Bronchial epithelial cell (primary cell): ENCODE data around the gene AOX1. TPM values are rescaled to one million over a fixed set of nuclear protein-coding genes. Genes with fewer than 3 reads are reported as not detected.
A peak's percentile ranks its signal among the peaks of the same experiment; 100 is the strongest.

Experiments used
- DNase-seq: peaks from one replicate; pipeline ENCODE4 v3.0.0-alpha.2; 2010; ENCODE audit warnings: low read depth
- FAIRE-seq: peaks from 2 replicates; lab custom pipeline; 2011; peaks lifted over from hg19 to GRCh38; lab: Jason Lieb, UNC
- H3K27me3 ChIP-seq: 2 replicates; pipeline ENCODE4 v1.5.1; 2011; ENCODE audit warnings: low read length; ENCODE audit not compliant: control insufficient read depth, insufficient read depth
- H3K36me3 ChIP-seq: 2 replicates; pipeline ENCODE4 v1.5.1; 2011; ENCODE audit warnings: low read length; ENCODE audit not compliant: control insufficient read depth, insufficient read depth
- H3K4me3 ChIP-seq: 2 replicates; pipeline ENCODE4 v1.5.1; 2011; ENCODE audit warnings: mild to moderate bottlenecking, low read depth, low read length, control low read depth
- total RNA-seq: library from RNA; depleted of rRNA; stranded (reverse); fragments of >200 nt; gene quantifications from 2 replicates; pipeline ENCODE4 v1.2.1, GENCODE V29; 2014
- TF ChIP-seq, protein P1 (sequence below): IDR thresholded peaks from 2 replicates; pipeline ENCODE4 v1.5.1; 2011; ENCODE audit warnings: mild to moderate bottlenecking, moderate library complexity, low read length, control low read depth, inconsistent platforms; ENCODE audit not compliant: insufficient read depth, severe bottlenecking

AOX1 gene
- total RNA-seq, 1 donor from 2014 or later: 8.4 TPM

DNA sequence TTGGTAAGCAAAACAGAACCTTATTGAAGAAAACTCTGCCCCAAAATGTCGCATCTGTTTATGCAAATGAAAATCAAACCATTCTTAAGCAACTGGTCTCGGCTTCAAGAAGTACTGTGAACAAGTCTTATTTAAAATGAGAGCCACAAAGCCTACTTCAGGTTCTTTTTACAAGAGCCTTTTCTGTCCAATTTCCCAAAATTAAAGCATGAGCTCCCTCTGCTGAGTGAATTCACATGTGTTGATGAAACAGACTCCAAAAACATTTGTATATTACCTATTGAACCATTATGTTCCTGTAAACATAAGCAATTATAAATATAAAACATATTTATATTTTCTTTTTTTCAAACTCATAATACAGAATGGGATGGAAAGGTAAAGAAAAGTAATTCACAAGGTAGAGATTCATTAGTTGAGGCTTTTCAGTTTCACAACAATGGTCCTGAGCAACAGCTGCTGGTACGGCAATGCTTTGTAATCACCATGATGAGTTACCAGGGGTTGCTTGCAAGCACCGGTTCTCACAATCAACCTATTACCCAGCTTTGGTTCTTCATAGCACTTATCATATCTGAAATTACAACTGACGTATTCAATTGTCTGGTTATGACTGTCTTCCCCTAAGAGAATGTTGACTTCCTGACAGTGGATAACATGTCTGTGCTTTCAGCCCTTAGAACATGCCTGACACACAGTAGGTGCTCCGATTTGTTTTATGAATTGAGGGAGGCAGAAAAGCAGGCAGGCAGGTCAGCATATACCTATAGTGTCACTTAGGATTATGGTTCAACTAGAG lies 117.5 kb downstream of the AOX1 start:
- TF ChIP-seq, protein P1, sequence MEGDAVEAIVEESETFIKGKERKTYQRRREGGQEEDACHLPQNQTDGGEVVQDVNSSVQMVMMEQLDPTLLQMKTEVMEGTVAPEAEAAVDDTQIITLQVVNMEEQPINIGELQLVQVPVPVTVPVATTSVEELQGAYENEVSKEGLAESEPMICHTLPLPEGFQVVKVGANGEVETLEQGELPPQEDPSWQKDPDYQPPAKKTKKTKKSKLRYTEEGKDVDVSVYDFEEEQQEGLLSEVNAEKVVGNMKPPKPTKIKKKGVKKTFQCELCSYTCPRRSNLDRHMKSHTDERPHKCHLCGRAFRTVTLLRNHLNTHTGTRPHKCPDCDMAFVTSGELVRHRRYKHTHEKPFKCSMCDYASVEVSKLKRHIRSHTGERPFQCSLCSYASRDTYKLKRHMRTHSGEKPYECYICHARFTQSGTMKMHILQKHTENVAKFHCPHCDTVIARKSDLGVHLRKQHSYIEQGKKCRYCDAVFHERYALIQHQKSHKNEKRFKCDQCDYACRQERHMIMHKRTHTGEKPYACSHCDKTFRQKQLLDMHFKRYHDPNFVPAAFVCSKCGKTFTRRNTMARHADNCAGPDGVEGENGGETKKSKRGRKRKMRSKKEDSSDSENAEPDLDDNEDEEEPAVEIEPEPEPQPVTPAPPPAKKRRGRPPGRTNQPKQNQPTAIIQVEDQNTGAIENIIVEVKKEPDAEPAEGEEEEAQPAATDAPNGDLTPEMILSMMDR: peak; percentile 38
- no peak for FAIRE-seq

DNA sequence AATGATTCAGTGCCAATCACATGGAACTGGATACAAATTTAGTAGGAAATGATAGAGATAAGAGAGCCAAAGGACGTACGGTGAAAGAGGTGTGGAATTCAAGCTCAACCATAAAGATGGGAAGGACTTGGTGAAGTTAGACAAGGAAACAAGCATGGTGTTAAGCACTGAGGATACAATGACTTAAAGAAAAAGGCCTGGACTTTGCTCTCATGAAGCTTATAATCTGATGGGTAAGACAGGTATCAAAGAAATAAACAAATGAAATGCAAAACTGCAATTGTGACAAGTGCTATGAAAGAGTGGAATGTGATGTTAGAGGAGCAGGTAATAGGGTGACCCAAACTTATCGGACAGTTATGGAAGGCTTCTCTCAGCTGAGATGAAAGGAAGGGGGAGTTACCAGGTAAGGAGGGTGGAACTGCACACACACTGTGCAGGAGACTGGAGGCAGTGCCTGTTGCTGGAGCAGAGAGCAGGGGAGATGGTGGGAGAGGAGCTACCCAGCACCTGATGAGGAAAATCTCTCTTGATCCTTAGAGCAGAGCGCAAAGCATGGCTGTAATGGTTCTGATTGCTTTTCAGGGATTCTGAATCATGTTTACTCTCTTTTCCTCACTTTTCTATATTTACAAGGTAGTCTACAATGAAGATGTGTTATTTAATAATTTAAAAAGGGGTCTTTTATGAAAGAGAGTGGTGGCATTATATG lies 118.3 kb downstream of the AOX1 start:
- DNase-seq (no peak), FAIRE-seq (no peak)
- H3K4me3 ChIP-seq: no peak overlapping the region
- no peaks in the 10 kb centered on the region for H3K27me3 ChIP-seq
- no peaks in the 10 kb centered on the region for H3K36me3 ChIP-seq
- TF ChIP-seq, protein P1: no peak

More for the DNA sequence above, 117.5 kb downstream of the AOX1 start:
- no peaks in the 10 kb centered on the region for H3K27me3 ChIP-seq
- H3K36me3 ChIP-seq: no peaks in the 10 kb centered on the region
- DNase-seq: peak; percentile 79
- H3K4me3 ChIP-seq: no peak overlapping the region

DNA sequence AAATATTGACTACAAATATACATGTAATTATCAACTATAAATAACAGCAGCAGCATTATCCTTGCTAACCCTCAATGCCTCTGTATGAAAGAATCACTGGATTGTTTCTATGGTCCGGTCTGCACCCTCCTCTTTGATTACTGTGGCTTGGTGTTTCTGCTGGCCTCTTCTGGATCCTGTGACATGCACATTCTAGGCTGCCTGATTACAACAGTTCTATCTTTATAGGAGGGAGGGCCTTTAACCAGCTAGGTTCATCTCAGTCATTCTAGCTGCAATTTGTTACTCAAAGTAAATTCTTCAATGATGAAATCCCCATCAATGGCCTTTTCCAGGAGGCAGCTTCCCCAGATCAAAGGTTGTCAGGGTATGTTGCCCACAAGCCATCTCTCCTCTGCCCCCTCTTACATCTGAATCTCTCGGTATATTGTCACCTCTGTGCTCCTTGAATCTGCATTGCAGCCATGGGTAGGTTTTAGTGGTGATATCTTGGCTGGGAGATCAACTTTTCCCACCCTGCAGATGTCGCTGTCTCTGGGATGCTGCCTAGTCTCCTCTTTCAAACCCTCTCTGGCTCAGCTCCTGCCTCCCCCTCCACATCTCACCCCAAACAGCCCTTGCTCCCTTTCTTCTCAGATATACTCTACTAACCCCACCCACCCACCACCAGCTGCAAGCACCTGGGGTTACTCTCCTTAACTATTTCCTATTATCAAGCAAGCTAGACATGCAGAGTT lies 119.7 kb downstream of the AOX1 start:
- DNase-seq (no peak), FAIRE-seq (no peak)
- no peaks in the 10 kb centered on the region for H3K27me3 ChIP-seq
- TF ChIP-seq, protein P1: peak; percentile 37
- no peaks in the 10 kb centered on the region for H3K36me3 ChIP-seq
- no peak overlapping the region for H3K4me3 ChIP-seq

DNA sequence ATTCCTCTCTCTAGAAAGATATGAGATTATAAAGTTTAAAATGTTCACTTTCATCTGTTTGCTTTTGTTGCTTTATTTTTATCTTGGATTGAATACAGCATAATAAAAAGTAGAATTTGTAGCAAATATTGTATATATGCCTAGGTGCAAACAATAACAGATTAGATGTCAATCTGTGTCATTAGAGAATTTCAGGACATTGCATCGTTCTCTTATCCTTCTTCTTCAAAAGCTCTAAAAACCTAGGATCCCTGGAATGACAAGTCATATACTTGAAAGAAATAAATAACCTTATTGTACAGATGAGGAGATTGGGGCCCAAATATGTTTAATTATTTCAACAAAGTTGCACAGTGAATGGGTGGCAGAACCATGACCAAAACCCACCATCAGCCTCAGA lies 123.1 kb downstream of the AOX1 start:
- Histone ChIP-seq H3K4me3 (no peak overlapping the region), H3K27me3 (no peaks in the 10 kb centered on the region), H3K36me3 (no peaks in the 10 kb centered on the region)
- TF ChIP-seq, protein P1: no peak
- no peak for FAIRE-seq
- DNase-seq: no peak

DNA sequence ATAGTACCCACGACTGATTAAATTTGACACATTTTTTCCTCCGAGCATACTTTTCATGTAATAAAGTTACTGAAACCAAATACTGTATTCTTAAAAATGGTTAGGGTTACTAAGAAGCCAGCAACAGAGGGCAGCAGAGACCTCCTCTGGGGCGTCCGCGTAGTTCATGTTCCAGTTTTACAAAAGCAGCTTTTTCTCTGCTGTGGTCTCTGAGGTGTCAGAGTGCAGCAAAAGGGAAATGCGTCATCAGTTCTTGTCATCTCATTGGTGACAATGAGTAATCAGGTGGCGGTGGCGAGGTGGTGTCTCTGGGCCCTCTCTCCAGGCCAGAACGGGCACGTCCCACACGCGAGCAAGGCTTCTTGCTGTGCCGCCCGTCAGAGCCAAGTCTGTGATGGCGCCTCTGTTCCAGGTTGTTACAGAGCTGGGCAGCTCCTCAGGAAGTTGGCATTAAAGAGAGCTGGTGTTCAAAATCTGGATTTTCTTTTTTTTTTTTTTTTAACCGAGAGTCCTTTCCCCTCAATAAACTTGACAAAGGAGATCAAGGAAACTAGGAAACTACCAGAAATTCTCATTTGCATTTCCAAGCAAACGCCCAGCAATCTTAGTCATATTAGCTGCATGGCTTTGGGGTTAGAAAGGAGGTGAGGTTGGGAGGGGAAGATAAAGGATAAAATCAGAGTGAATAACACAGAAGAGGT lies 127.3 kb downstream of the AOX1 start:
- Histone ChIP-seq H3K27me3 (no peaks in the 10 kb centered on the region), H3K4me3 (peak overlapping the region; percentile 30), H3K36me3 (no peaks in the 10 kb centered on the region)
- FAIRE-seq (no peak), DNase-seq (peak; percentile 85)
- TF ChIP-seq, protein P1: peak; percentile 76
